ENCODE results near the gene MLH1. TPM values are rescaled to one million over a fixed set of nuclear protein-coding genes. Genes with fewer than 3 reads are reported as not detected.

Gene MLH1
- total and polyA plus RNA-seq, 2 donors (not counting 1 experiment from before 2014, with no cell fraction given) = 34.4 to 62.3 TPM

DNA sequence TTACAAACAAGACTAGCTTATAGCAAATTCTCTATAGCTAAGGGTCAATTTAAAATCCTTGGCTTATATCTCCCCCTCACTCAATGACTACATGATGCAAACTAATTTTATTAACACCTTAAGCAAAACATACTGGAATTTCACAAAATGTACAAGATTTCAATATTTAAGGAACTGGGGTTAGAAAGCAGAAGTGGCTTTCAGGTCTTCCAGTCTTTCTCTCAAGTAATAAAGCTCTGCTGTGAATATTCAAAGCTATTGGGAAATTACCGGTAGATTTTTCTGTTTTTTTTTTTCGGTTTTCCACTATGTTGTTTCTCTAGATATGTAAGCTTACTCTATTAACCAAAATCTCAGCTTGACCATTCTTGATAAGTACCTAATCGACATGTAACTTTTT, 4.3 kb upstream of the MLH1 start:
- Histone ChIP-seq H3K4me2 (ENCODE audit: extremely low read depth, insufficient read depth, low read length) (peak overlapping the region; percentile 88), H3K9ac (ENCODE audit: insufficient read depth, low read length) (no peak overlapping the region), H3K4me3 (replicated peaks in 1 of 4; ENCODE audit: control extremely low read depth in 1 of 4, insufficient read depth in 1 of 4, low read depth in 3 of 4, low read length in 4 of 4) (peak overlapping the region in 3 of 4 experiments; percentile 57 to 95 (median 84)), H3K4me1 (ENCODE audit: control insufficient read depth, extremely low read depth, insufficient read depth, low read length) (peaks cover 5% of the 10 kb centered on the region), H3K79me2 (ENCODE audit: control insufficient read depth, insufficient read depth, low read length) (peaks cover 42% of the 10 kb centered on the region), H3K27ac (ENCODE audit: insufficient read depth, low read length) (no peak overlapping the region), H4K20me1 (ENCODE audit: control insufficient read depth, extremely low read depth, insufficient read depth, low read length) (peaks cover 3% of the 10 kb centered on the region), H3K9me3 (ENCODE audit: control insufficient read depth, insufficient read depth, low read depth, low read length) (no peaks in the 10 kb centered on the region), H3K36me3 (ENCODE audit: control insufficient read depth, insufficient read depth, low read length) (peaks cover 8% of the 10 kb centered on the region), H2AFZ (ENCODE audit: low read length) (no peak overlapping the region), H3K27me3 (ENCODE audit: control insufficient read depth, insufficient read depth, low read length) (no peaks in the 10 kb centered on the region)
- TF ChIP-seq EZH2 (IDR thresholded peaks at IDR 0.05; ENCODE audit: low read length, missing control alignments) = no peak
- TF ChIP-seq, protein P1, sequence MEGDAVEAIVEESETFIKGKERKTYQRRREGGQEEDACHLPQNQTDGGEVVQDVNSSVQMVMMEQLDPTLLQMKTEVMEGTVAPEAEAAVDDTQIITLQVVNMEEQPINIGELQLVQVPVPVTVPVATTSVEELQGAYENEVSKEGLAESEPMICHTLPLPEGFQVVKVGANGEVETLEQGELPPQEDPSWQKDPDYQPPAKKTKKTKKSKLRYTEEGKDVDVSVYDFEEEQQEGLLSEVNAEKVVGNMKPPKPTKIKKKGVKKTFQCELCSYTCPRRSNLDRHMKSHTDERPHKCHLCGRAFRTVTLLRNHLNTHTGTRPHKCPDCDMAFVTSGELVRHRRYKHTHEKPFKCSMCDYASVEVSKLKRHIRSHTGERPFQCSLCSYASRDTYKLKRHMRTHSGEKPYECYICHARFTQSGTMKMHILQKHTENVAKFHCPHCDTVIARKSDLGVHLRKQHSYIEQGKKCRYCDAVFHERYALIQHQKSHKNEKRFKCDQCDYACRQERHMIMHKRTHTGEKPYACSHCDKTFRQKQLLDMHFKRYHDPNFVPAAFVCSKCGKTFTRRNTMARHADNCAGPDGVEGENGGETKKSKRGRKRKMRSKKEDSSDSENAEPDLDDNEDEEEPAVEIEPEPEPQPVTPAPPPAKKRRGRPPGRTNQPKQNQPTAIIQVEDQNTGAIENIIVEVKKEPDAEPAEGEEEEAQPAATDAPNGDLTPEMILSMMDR (conservative IDR thresholded peaks at IDR 0.05 in 1 of 2, IDR thresholded peaks at IDR 0.05 in 1 of 2; ENCODE audit: low read depth in 1 of 2, low read length in 2 of 2) = no peak
- no peak for DNase-seq (ENCODE audit: low read depth in 2 of 2)

DNA sequence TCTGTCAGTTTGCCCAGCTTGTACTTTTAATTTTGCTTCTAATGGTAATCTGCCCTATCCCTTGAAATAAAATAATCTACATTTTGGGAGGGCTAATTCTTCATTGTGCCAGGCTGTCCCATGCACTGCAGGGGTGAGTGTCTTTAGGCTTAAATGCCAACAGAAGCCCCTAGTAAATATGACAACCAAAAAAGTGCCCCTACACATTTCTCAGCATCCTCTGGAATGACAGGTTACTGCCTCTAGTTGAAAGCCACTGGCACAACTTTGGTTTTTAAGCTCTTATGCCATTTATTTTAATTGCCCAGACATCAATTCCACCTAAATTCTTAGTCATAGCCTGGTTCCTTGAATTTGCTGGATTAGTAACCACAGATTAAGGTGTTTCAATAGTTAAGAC, 3.8 kb upstream of the MLH1 start:
- DNase-seq (ENCODE audit: low read depth in 2 of 2) = peak in 1 of 2 donors; percentile 11

DNA sequence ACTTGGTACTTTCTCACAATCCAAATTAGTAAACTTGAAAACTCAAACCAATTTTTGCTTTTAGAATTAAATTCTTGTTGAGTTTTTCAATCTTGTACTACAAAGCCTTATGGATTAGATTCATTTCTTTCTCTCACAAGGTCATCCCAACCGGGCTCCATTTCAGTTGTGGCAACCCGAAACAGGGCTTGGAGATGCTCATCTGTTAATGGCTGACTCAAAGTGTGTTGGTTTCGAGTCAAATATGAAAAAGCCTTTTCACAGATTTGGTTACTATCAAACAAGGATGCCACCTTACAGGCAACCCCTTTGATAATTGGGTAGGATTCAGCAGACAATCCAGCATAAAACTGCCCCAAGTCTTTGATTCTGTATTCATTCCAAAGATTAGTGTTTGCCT, 2.2 kb upstream of the MLH1 start:
- no peak for DNase-seq (ENCODE audit: low read depth in 2 of 2)
- H3K27me3 ChIP-seq (ENCODE audit: control insufficient read depth, insufficient read depth, low read length) = no peaks in the 10 kb centered on the region
- TF ChIP-seq EZH2 (IDR thresholded peaks at IDR 0.05; ENCODE audit: low read length, missing control alignments) = no peak
- H3K4me3 ChIP-seq (replicated peaks in 1 of 4; ENCODE audit: control extremely low read depth in 1 of 4, insufficient read depth in 1 of 4, low read depth in 3 of 4, low read length in 4 of 4) = peak overlapping the region; percentile 57 to 95 (median 82)
- H3K79me2 ChIP-seq (ENCODE audit: control insufficient read depth, insufficient read depth, low read length) = peaks cover 48% of the 10 kb centered on the region
- peaks cover 3% of the 10 kb centered on the region for H4K20me1 ChIP-seq (ENCODE audit: control insufficient read depth, extremely low read depth, insufficient read depth, low read length)
- H3K36me3 ChIP-seq (ENCODE audit: control insufficient read depth, insufficient read depth, low read length) = peaks cover 8% of the 10 kb centered on the region
- no peak overlapping the region for H3K27ac ChIP-seq (ENCODE audit: insufficient read depth, low read length)
- H3K4me1 ChIP-seq (ENCODE audit: control insufficient read depth, extremely low read depth, insufficient read depth, low read length) = peaks cover 5% of the 10 kb centered on the region
- peak overlapping the region; percentile 88 for H3K4me2 ChIP-seq (ENCODE audit: extremely low read depth, insufficient read depth, low read length)
- H2AFZ ChIP-seq (ENCODE audit: low read length) = no peak overlapping the region
- no peaks in the 10 kb centered on the region for H3K9me3 ChIP-seq (ENCODE audit: control insufficient read depth, insufficient read depth, low read depth, low read length)
- no peak overlapping the region for H3K9ac ChIP-seq (ENCODE audit: insufficient read depth, low read length)

More for the DNA sequence above, 3.8 kb upstream of the MLH1 start:
- Histone ChIP-seq H3K27ac (ENCODE audit: insufficient read depth, low read length) (no peak overlapping the region), H3K9me3 (ENCODE audit: control insufficient read depth, insufficient read depth, low read depth, low read length) (no peaks in the 10 kb centered on the region), H3K36me3 (ENCODE audit: control insufficient read depth, insufficient read depth, low read length) (peaks cover 8% of the 10 kb centered on the region), H3K4me3 (replicated peaks in 1 of 4; ENCODE audit: control extremely low read depth in 1 of 4, insufficient read depth in 1 of 4, low read depth in 3 of 4, low read length in 4 of 4) (peak overlapping the region; percentile 3 to 95 (median 70)), H4K20me1 (ENCODE audit: control insufficient read depth, extremely low read depth, insufficient read depth, low read length) (peaks cover 3% of the 10 kb centered on the region), H3K4me2 (ENCODE audit: extremely low read depth, insufficient read depth, low read length) (peak overlapping the region; percentile 88), H3K9ac (ENCODE audit: insufficient read depth, low read length) (no peak overlapping the region), H3K27me3 (ENCODE audit: control insufficient read depth, insufficient read depth, low read length) (no peaks in the 10 kb centered on the region), H3K4me1 (ENCODE audit: control insufficient read depth, extremely low read depth, insufficient read depth, low read length) (peaks cover 5% of the 10 kb centered on the region), H2AFZ (ENCODE audit: low read length) (no peak overlapping the region), H3K79me2 (ENCODE audit: control insufficient read depth, insufficient read depth, low read length) (peaks cover 48% of the 10 kb centered on the region)
- no peak for TF ChIP-seq EZH2 (IDR thresholded peaks at IDR 0.05; ENCODE audit: low read length, missing control alignments)
- TF ChIP-seq, protein P1 (conservative IDR thresholded peaks at IDR 0.05 in 1 of 2, IDR thresholded peaks at IDR 0.05 in 1 of 2; ENCODE audit: low read depth in 1 of 2, low read length in 2 of 2) = no peak

Measured in fibroblast of lung (primary cell).